HL-60 (cell line): ENCODE measurements around the gene FBXL7.

Source experiments
- SPI1 ChIP-seq: IDR thresholded peaks from 2 replicates; pipeline ENCODE4 v1.6.1; 2012; ENCODE audit warnings: low read depth, mild to moderate bottlenecking, borderline replicate concordance
- TF ChIP-seq, protein P1 (sequence below): IDR thresholded peaks from one replicate; pipeline ENCODE4 v1.5.1; 2011; ENCODE audit warnings: low read length, control low read depth, inconsistent platforms; ENCODE audit not compliant: insufficient read depth
- TF ChIP-seq, protein P2 (sequence below): IDR thresholded peaks from 2 replicates; pipeline ENCODE4 v1.6.1; 2012; ENCODE audit warnings: low read depth; ENCODE audit not compliant: insufficient replicate concordance

DNA sequence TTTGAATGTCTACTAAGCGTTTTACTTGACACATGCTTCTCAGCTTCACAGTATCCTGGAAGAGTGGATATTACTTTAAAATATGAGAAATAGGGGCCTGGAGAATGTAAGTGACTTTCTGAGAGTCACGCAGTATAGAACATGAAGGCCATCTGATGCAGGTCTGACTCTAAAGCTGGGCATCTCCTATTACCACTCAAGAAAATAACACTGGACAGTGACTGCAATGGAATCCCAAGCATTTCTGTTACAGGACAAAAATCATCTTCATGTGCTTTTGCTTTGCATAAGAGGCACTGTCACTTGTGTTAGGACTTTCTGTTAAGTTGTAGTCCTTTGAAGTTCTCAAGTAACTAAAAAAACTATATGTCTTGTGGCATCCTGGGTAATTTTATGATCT, 335.5 kb downstream of the FBXL7 start:
- TF ChIP-seq, protein P1, sequence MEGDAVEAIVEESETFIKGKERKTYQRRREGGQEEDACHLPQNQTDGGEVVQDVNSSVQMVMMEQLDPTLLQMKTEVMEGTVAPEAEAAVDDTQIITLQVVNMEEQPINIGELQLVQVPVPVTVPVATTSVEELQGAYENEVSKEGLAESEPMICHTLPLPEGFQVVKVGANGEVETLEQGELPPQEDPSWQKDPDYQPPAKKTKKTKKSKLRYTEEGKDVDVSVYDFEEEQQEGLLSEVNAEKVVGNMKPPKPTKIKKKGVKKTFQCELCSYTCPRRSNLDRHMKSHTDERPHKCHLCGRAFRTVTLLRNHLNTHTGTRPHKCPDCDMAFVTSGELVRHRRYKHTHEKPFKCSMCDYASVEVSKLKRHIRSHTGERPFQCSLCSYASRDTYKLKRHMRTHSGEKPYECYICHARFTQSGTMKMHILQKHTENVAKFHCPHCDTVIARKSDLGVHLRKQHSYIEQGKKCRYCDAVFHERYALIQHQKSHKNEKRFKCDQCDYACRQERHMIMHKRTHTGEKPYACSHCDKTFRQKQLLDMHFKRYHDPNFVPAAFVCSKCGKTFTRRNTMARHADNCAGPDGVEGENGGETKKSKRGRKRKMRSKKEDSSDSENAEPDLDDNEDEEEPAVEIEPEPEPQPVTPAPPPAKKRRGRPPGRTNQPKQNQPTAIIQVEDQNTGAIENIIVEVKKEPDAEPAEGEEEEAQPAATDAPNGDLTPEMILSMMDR, result no peak
- TF ChIP-seq, protein P2, sequence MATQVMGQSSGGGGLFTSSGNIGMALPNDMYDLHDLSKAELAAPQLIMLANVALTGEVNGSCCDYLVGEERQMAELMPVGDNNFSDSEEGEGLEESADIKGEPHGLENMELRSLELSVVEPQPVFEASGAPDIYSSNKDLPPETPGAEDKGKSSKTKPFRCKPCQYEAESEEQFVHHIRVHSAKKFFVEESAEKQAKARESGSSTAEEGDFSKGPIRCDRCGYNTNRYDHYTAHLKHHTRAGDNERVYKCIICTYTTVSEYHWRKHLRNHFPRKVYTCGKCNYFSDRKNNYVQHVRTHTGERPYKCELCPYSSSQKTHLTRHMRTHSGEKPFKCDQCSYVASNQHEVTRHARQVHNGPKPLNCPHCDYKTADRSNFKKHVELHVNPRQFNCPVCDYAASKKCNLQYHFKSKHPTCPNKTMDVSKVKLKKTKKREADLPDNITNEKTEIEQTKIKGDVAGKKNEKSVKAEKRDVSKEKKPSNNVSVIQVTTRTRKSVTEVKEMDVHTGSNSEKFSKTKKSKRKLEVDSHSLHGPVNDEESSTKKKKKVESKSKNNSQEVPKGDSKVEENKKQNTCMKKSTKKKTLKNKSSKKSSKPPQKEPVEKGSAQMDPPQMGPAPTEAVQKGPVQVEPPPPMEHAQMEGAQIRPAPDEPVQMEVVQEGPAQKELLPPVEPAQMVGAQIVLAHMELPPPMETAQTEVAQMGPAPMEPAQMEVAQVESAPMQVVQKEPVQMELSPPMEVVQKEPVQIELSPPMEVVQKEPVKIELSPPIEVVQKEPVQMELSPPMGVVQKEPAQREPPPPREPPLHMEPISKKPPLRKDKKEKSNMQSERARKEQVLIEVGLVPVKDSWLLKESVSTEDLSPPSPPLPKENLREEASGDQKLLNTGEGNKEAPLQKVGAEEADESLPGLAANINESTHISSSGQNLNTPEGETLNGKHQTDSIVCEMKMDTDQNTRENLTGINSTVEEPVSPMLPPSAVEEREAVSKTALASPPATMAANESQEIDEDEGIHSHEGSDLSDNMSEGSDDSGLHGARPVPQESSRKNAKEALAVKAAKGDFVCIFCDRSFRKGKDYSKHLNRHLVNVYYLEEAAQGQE, result no peak
- TF ChIP-seq SPI1, result no peak
